PC-9 (cell line): ENCODE measurements around the gene KLC1.

Experiments
- CTCF ChIP-seq: fragments of 200-600 bp; sonication (generic); conservative IDR thresholded peaks from 2 replicates; pipeline ENCODE4 v1.6.1; 2017; ENCODE audit warnings: mixed run types, antibody characterized with exemption, mild to moderate bottlenecking, moderate library complexity
- EZH2 ChIP-seq: fragments of 200-600 bp; sonication (generic); IDR thresholded peaks from 2 replicates; pipeline ENCODE4 v1.8.0; 2017; ENCODE audit warnings: antibody characterized with exemption, low read depth

GRCh38 chr14:103604620-103605019 is 24.4 kb upstream of the KLC1 start:
- TF ChIP-seq CTCF (no peak), EZH2 (no peak)
